HG02973 (cell line): ENCODE results near the gene TBC1D22A.

Source experiments
- ATAC-seq: cut with Tn5 transposase; IDR thresholded peaks from one replicate; pipeline ENCODE4 v1.9.1; 2021; ENCODE audit warnings: moderate library complexity; ENCODE audit not compliant: unreplicated experiment

TBC1D22A gene

GRCh38 chr22:46983046-46983445 is 220.6 kb downstream of the TBC1D22A start:
- no peak for ATAC-seq

GRCh38 chr22:46984751-46985506 is 222.5 kb downstream of the TBC1D22A start:
- no peak for ATAC-seq

- no peak for ATAC-seq
Measured at GRCh38 chr22:46985507-46985882, 223.0 kb downstream of the TBC1D22A start.

GRCh38 chr22:46986788-46987187 is 224.3 kb downstream of the TBC1D22A start:
- ATAC-seq, result no peak

GRCh38 chr22:46990937-46991550 is 228.6 kb downstream of the TBC1D22A start:
- no peak for ATAC-seq

- ATAC-seq, result no peak
Measured at GRCh38 chr22:46991666-46992065, 229.2 kb downstream of the TBC1D22A start.

GRCh38 chr22:46992121-46992731 is 229.8 kb downstream of the TBC1D22A start:
- no peak for ATAC-seq

GRCh38 chr22:46993633-46994032 is 231.2 kb downstream of the TBC1D22A start:
- ATAC-seq, result no peak

- no peak for ATAC-seq
Measured at GRCh38 chr22:46994265-46994664, 231.8 kb downstream of the TBC1D22A start.

GRCh38 chr22:46994983-46995382 is 232.5 kb downstream of the TBC1D22A start:
- ATAC-seq, result no peak

GRCh38 chr22:46995501-46996360 is 233.3 kb downstream of the TBC1D22A start:
- no peak for ATAC-seq

GRCh38 chr22:46996595-46997310 is 234.3 kb downstream of the TBC1D22A start:
- no peak for ATAC-seq

GRCh38 chr22:46997311-46997970 is 235.0 kb downstream of the TBC1D22A start:
- no peak for ATAC-seq

GRCh38 chr22:46998331-46998730 is 235.9 kb downstream of the TBC1D22A start:
- ATAC-seq, result no peak

- ATAC-seq, result no peak
Measured at GRCh38 chr22:47000256-47000655, 237.8 kb downstream of the TBC1D22A start.

- ATAC-seq, result no peak
Measured at GRCh38 chr22:47000888-47001287, 238.4 kb downstream of the TBC1D22A start.

- ATAC-seq, result no peak
Measured at GRCh38 chr22:47001288-47001687, 238.8 kb downstream of the TBC1D22A start.

- no peak for ATAC-seq
Measured at GRCh38 chr22:47002692-47003091, 240.2 kb downstream of the TBC1D22A start.

GRCh38 chr22:47005506-47006408 is 243.3 kb downstream of the TBC1D22A start:
- ATAC-seq, result no peak
